Measurements from ENCODE around the gene PDCD5.

- TF ChIP-seq CTCF (IDR thresholded peaks at IDR 0.05) (no peak), POLR2A (IDR thresholded peaks at IDR 0.05) (no peak)
These were observed 32.0 kb downstream of the PDCD5 start for GRCh38 chr19:32613008-32613407.

Data from adrenal gland (tissue), 5 donors.